ENCODE data around the gene ANGPT4. TPM values are rescaled to one million over a fixed set of nuclear protein-coding genes. Genes with fewer than 3 reads are reported as not detected.

ANGPT4 gene
- polyA plus RNA-seq, 1 of the 3 experiments (the other 2 are of a cell fraction), result not detected

- TF ChIP-seq USF1 (IDR thresholded peaks at IDR 0.05; ENCODE audit: borderline replicate concordance, low read depth), result no peak
- TF ChIP-seq POLR2AphosphoS5 (IDR thresholded peaks at IDR 0.05; ENCODE audit: low read depth, low read length), result no peak
- no peak for TF ChIP-seq FOSL2 (IDR thresholded peaks at IDR 0.05; ENCODE audit: borderline replicate concordance, low read depth)
- no peak for TF ChIP-seq TAF1 (IDR thresholded peaks at IDR 0.05; ENCODE audit: borderline replicate concordance, low read depth, low read length)
- TF ChIP-seq CTCF (IDR thresholded peaks at IDR 0.05), result no peak
- TF ChIP-seq TCF12 (IDR thresholded peaks at IDR 0.05), result no peak
- TF ChIP-seq JUND (IDR thresholded peaks at IDR 0.05), result no peak
- TF ChIP-seq NRF1 (IDR thresholded peaks at IDR 0.05; ENCODE audit: low read depth, low read length), result no peak
- TF ChIP-seq EZH2phosphoT487 (IDR thresholded peaks at IDR 0.05; ENCODE audit: borderline replicate concordance, low read depth), result no peak
Measured at GRCh38 chr20:889106-889505, 27.0 kb downstream of the ANGPT4 start (continued).

GRCh38 chr20:888057-888456 lies 28.1 kb downstream of the ANGPT4 start:
- H3K36me3 ChIP-seq (replicated peaks in 1 of 2; ENCODE audit: control insufficient read depth in 1 of 2, insufficient read depth in 2 of 2, low read length in 1 of 2), result no peaks in the 10 kb centered on the region
- H3K4me2 ChIP-seq, result no peak overlapping the region
- WGBS (ENCODE audit: low lambda C conversion rate), result 58% methylated on average over 2 of the region's 2 CpGs
- TF ChIP-seq RFX5 (IDR thresholded peaks at IDR 0.05; ENCODE audit: low read length) (no peak), MAX (IDR thresholded peaks at IDR 0.05; ENCODE audit: low read depth) (no peak), TCF12 (IDR thresholded peaks at IDR 0.05) (no peak), FOXJ3 (CRISPR knock-in tag; IDR thresholded peaks at IDR 0.05) (no peak), TAF1 (IDR thresholded peaks at IDR 0.05; ENCODE audit: borderline replicate concordance, low read depth, low read length) (no peak), GATA2 (CRISPR knock-in tag; IDR thresholded peaks at IDR 0.05) (no peak), MXI1 (IDR thresholded peaks at IDR 0.05; ENCODE audit: low read depth, low read length) (no peak), EP300 (IDR thresholded peaks at IDR 0.05; ENCODE audit: borderline replicate concordance in 1 of 2, low read depth in 1 of 2, low read length in 1 of 2) (no peak), ELF1 (IDR thresholded peaks at IDR 0.05) (no peak), RCOR1 (IDR thresholded peaks at IDR 0.05; ENCODE audit: low read length) (no peak), ZBTB33 (IDR thresholded peaks at IDR 0.05; ENCODE audit: borderline replicate concordance, low read depth) (no peak), RAD21 (IDR thresholded peaks at IDR 0.05; ENCODE audit: low read length) (no peak), FOXM1 (IDR thresholded peaks at IDR 0.05; ENCODE audit: low read depth) (no peak), YY1 (IDR thresholded peaks at IDR 0.05; ENCODE audit: low read depth) (no peak), EZH2phosphoT487 (IDR thresholded peaks at IDR 0.05; ENCODE audit: borderline replicate concordance, low read depth) (no peak), JUND (IDR thresholded peaks at IDR 0.05) (no peak), FOSL2 (IDR thresholded peaks at IDR 0.05; ENCODE audit: borderline replicate concordance, low read depth) (no peak), SMC3 (IDR thresholded peaks at IDR 0.05; ENCODE audit: low read depth, low read length) (no peak)
- no peaks in the 10 kb centered on the region for H3F3A ChIP-seq (replicated peaks; ENCODE audit: insufficient read depth)
- DNase-seq, result no peak
- no peaks in the 10 kb centered on the region; the same call in 1 of the 2 replicates for H3K27me3 ChIP-seq (ENCODE audit: insufficient read depth)
- POLR2A ChIA-PET, result no interaction called here
- CTCF ChIA-PET, result interaction anchor here (0.8 to 1.8 kb wide), 3 partner anchors 12 to 72 kb away, joined by 3 to 4 read pairs (median 3); no protein-coding TSS in a partner anchor
- no peaks in the 10 kb centered on the region for H3K9me2 ChIP-seq
- no peak overlapping the region for H3K27ac ChIP-seq (ENCODE audit: low read depth in 2 of 2, low read length in 1 of 2)
- no peaks in the 10 kb centered on the region for H4K20me1 ChIP-seq (ENCODE audit: insufficient read depth)
- H2AFZ ChIP-seq (ENCODE audit: low read depth), result no peak overlapping the region
- H3K9me3 ChIP-seq, result no peaks in the 10 kb centered on the region
- no peak overlapping the region for H3K9ac ChIP-seq
- H3K4me3 ChIP-seq (ENCODE audit: low read depth in 2 of 2, low read length in 1 of 2), result no peak overlapping the region
- H3K4me1 ChIP-seq (ENCODE audit: control insufficient read depth in 1 of 2, insufficient read depth in 2 of 2, low read depth in 1 of 2, low read length in 1 of 2), result peaks cover 0 to 15% of the 10 kb centered on the region in 2 experiments; a peak in 1 of 4 replicates
- no peaks in the 10 kb centered on the region for H3K79me2 ChIP-seq (ENCODE audit: insufficient read depth)
